GM18498 (cell line): ENCODE data around the gene SEC14L2.
"Not testable (repeated sequence)": the region's sequence is repeated elsewhere in the genome, so short reads cannot be mapped to it uniquely, and the experiment has no call there.

Experiments
- ATAC-seq: cut with Tn5 transposase; IDR thresholded peaks from one replicate; pipeline ENCODE4 v1.9.1; 2021; ENCODE audit warnings: mild to moderate bottlenecking, moderate library complexity; ENCODE audit not compliant: unreplicated experiment

Gene SEC14L2

DNA sequence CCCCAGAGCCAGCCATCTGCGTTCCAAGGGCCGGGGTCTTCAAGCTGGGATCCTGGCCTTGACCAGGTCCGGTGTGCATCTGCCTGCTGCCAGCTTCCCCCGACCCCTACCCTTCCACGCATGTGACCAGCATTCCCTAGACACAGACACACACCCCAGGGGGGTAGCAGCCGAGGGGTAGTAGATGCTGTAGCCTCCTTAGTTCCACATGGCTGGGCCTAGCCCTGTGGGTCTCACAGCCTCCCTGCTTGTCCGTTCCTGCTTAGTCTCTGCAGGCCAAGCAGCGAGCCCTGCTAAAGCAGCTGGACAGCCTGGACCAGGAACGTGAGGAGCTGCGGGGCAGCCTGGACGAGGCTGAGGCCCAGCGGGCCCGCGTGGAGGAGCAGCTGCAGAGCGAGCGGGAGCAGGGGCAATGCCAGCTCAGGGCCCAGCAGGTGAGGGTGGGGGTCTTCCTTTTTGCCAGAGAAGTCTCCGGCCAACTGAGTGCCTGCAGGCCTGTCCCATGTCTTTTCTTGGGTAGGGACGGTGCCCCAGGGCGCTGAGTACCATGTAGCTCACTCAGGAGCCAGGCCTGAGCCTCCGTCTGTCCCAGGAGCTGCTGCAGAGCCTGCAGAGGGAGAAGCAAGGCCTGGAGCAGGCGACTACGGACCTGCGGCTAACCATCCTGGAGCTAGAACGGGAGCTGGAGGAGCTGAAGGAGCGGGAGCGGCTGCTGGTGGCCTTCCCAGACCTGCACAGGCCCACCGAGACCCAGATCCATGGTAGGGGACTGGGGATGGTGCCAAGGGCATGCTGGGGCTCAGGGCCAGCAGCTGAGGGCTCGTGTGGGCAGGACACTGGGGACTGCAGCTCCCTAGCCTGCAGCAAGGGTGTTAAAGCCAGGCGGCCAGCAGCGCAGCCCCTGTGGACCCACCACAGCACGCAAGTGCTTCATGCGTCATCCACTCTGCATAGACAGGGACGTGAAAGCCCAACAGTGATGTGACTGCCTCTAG lies 23.2 kb upstream of the SEC14L2 start:
- ATAC-seq = no peak

DNA sequence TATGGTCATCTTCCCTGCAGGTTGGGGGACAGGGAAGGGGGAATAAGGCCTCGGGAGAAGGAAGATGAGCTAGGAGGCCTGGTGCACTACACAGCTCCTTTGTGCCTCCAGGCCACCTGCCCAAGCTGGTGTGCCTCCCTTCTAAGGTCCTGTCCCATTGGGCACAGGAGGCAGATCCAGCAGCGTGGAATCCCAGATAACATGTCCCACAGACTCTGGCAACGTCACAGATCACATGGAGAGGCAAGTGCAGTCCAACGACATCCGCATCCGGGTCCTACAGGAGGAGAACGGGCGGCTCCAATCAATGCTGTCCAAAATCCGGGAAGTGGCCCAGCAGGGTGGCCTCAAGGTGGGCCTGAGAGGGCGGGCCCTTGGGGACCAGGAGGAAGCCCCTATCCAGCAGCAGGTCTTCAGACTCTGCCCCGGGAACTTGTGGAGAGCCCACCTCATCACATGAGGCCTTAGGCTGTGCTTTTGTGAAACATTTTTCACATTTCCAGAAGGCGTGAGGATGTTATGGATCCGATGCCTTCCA lies 21.4 kb upstream of the SEC14L2 start:
- no peak for ATAC-seq

DNA sequence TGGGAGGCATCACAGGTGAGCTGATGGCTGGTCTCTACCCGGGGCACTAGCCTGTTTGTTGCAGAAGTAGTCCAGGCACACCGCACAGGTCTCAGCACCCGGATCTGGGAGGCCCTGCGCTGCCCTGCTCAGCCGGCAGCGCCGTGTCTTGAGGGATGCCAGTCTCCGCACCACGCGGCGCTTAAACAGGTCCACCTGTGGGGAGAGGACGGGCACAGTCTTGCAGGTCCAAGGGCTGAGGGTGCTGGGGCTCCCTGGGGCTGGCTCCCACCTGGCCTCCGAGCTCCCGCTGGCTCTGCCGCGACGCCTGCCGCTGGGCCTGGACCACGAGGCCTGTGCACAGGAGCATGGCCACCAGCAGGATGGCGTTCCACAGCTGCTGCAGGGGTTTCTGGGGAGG lies 16.8 kb upstream of the SEC14L2 start:
- no peak for ATAC-seq

DNA sequence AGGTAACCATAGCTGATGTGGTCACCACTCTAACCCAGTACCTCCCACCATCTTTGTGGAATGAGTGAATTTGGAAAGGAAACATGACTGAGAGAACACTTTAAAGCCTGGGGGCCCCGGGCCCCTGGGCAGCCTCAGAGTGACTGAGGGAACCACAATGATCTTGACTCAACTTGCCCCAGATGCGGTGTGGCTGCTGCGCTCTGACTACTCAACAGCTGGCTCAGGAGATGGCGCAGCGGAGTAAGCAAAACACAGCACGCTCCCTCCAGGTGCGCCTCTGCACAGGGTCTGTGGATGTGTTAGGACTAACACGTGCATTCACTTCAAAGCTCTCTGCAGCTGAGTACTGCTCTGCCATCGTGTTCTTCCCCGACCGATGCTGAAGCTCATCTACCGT lies 15.6 kb upstream of the SEC14L2 start:
- no peak for ATAC-seq

DNA sequence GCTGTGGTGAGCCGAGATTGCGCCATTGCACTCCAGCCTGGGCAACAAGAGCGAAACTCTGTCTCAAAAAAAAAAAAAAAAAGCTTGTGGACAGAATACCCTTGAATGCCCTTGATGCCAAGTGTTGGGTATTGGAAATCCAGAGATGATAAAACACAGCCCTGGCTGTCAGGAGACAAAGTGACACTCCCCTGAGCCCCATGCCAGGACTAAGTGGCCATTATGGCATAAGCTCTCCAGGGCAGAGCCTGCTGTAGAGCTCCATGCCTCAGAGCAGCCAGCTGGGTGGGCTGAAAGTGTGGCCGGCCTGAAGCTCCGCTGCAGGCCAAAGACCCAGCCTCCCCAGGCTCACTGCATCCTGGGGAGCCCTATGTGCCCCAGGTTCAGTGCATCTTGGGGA lies 14.5 kb upstream of the SEC14L2 start:
- ATAC-seq = no peak

DNA sequence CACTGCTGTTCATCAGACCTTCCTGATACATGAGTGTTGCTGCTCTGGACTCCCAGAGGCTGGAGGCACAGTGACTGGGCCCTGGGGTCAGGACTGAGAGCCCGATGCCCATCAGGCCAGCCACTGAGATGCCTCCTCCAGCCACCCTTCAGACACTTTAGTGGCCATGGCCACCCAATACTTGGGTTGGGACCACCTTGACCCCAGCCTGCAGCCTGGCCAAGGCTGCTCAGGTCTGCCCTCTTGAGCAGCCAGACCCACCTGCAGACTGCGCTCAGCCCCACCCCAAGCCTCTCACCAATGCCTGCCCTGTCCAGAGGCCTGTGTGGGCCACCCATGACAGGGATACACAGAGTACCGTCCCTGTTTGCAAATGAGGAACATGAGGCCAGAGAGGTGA lies 13.8 kb upstream of the SEC14L2 start:
- ATAC-seq = no peak

DNA sequence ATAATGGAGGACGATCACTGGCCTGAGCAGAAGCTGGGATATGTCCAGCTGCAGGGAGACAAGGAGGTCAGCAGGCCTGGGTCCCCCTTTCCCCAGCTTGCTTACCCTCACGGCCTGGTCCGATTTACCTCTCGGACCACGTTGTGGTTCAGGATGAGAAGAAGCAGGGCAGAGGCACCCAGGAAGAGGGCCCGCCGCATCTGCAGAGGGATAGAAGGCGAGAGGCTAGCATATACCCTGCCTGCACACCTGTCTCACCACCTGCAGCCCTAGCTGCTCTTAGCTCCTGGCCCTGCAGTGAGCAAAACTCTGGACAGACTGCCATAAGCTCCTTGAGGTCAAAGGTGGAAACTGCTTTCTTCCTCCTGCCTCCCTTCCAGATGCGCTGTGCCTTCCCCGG lies 10.9 kb upstream of the SEC14L2 start:
- ATAC-seq = no peak

DNA sequence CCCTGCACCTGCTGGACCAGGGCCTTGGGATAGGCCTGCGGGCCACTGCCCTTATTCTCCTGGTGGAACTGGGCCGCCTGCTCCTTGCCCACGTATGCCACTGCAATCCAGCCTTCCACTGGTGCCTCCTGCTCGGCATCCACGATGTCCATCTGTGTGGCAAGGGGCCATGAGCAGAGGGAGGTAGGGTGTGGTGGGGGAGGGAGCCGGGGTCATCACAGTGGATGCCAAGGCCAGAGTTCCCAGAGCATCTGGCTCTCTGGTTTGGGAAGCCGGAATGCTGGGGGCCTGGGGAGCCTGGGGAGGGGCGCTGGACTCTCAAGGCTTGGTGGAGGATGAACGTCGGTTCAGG lies 10.2 kb upstream of the SEC14L2 start:
- ATAC-seq = no peak

DNA sequence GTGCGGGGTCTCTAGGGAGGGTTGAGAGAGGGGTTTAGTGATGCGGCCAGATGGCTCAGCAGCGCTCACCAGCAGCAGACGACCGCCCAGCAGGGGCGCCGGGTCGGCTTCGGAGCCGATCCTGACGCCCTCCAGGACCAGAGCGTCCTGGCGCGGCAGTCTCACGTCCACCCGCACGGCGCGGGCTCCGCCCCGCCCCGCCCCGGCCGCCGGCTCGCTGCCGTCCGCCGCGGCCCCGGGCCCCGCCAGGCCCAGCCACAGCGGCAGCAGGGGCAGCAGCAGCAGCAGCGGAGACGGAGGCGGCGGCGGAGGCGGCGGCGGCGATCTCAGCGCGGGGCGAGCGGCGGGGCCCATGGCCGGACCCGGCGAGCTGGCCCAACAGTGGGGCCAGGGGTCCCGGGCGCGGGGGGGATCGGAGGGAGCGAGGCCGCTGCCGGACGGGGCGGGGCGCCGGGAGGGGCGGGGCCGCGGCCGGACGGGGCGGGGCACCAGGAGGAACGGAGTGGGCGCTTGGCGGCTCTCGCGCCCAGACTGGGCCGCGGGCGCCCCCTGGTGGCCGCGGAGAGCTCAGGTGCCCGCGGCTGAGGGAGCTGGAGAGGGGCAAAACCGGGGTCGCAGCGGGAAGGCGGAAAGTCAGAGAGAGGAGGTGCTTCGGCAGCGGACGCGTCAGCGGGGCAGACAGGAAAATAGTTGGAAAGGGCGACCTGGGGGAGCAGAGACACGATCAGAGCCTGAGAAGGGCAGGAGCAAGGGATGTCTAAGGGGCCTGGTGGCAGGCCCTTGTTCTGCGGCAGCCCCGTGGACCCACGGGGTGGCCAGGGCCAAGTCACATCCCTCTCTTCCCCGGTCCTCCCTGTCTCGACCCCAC lies 9.6 kb upstream of the SEC14L2 start, which contains the start of gene RNF215:
TSS of gene RNF215 (minus strand) at position 452 of the 868 bp plus-strand sequence. CDS start at position 354, 98 bp downstream.
- ATAC-seq = peak; percentile 74

DNA sequence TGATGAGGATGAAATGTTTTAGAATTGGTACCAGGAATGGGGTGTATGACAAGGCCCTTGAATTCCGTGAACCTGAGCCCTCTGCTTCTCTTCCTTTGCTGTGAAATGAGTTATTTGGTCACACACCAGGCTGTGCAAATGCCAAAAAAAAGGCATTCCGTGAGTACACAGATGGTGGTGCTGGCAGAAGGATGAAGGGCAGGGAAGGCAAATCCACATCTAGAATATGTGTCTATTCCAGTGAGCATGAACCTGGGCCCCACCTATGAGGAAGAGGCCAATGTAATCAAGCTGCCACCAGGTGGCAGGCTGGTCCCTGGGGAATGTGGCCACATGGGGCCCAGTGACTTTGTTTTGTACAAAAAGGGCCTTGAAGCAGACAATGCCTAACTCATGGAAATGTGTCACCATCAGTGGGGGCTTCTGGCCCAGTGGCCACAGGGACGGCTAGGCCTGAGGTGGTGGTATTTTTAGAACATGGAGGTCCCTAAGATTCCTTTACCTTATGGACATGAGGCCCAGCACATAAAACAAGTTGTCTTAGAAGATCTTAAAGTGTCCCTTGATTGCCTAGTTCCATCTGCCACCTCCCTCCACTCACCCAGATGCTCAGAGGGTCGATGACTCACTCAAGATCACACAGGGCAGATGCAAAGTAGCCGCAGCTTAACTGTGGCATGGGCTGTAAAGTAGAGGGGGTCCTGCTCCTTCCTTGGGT lies 5.7 kb upstream of the SEC14L2 start:
- ATAC-seq = no peak

DNA sequence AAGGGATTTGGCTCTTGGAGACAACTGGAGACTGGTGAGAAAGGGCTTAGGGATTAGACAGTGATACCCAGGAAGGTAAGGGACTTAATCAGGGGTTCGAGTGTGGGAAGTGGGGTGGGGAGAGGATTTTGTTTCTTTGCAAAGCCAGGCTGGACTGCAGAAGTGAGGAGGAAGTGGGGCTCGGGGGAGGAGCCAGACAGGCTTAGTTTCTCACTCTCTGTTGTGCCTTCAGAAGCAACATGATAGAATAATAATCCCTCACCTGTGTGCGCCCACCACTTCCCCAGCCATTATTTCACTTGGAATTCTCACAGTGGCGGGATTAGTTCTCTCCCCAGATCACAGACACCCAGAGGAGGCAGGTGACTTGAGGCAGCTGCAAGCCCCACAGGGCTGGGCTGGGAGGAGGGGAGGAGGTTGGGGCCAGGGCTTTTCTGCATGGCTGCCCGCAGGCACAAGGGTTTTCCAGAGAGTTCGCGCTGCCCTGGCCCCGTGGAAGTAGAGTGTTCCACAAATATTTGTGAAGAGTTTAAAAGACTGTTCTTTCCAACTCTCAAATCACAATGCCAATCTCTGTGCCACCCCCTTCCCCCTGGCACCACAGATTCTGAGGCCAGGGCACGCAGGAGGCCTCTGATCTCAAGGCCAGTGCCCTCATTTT lies 4.0 kb upstream of the SEC14L2 start:
- no peak for ATAC-seq

DNA sequence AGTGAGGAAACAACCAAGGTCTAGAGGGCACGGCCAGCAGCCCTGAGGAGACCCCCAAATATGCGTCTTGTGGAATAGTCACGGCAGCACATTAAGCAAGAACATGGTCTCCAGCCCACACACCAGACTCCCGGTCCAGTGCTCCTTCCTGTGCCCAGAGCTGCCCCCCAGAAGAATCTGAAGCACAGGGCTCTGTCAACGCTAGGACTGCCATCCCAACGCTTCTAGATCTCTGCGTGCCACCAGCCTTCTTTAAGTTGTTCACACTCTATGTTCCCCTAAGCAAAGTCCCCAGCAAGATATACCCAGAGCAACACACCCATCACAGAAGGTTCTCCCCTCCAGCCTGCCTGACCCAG lies 3.5 kb upstream of the SEC14L2 start:
- ATAC-seq = no peak

DNA sequence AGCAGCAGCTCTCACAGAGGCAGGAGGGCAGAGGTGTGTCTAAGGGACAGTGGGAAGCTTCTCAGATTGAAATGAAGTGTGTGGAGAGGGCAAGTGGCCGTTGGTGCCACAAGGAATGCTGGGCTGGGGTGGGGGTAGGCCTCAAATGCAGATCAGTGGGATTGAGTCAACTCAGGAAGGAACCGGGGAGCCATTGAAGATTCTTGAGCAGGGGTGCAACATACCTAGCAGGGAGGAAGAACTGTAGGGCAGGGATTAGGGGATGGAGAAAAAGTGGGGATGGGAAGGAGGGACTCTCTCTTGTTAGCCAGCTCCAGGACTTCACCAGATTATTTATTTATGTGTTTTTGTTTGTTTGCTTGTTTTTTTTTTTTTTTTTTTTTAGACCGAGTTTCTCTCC lies 2.9 kb upstream of the SEC14L2 start:
- ATAC-seq = no peak

DNA sequence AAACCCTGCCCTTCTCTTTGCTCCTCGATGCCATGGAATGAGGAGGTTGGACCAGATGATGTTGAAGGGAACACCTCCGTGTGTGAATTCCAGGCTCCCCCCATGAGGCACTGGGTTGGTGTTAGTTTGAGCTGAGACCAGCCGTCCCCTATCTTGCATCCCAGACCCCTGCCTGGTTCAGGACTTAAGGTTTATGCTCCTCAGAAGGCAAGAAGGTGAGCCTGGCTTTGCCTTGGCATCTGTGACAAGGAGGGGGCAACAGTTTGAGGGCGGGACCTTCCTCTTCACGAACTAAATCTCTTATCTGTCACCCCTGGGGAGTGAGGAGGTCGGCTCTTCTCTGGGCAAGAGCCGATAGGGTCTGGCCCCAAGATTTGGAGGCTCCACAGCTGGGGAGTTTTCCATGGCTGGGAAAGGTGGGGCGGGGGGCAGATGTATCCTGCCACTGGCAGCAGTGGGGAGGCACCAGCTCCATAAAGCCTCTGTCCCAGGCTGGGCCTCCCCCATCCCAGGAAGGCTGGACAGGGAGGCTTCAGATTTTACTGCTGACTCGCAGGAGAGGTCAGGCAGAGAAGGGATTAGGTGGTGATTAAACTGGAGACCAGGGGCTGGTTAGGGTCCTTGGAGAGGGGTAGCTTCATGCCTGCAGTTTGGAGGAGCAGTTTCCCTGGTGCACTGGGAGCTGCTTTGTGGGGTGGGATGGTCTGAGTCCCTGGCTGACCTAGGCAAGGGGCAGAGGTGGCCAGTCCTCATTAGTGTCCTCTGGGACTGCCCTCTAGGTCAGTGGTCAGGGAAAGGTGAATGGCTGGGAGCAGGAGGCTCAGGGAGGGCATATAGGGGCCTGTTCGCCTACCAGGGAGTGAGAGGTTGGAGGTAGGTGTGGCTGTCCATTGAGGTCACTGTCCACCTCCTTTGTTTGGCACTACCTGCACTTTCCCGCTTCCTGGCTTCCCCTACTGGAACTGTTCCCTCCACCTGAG lies 1.1 kb downstream of the SEC14L2 start:
- no peak for ATAC-seq

DNA sequence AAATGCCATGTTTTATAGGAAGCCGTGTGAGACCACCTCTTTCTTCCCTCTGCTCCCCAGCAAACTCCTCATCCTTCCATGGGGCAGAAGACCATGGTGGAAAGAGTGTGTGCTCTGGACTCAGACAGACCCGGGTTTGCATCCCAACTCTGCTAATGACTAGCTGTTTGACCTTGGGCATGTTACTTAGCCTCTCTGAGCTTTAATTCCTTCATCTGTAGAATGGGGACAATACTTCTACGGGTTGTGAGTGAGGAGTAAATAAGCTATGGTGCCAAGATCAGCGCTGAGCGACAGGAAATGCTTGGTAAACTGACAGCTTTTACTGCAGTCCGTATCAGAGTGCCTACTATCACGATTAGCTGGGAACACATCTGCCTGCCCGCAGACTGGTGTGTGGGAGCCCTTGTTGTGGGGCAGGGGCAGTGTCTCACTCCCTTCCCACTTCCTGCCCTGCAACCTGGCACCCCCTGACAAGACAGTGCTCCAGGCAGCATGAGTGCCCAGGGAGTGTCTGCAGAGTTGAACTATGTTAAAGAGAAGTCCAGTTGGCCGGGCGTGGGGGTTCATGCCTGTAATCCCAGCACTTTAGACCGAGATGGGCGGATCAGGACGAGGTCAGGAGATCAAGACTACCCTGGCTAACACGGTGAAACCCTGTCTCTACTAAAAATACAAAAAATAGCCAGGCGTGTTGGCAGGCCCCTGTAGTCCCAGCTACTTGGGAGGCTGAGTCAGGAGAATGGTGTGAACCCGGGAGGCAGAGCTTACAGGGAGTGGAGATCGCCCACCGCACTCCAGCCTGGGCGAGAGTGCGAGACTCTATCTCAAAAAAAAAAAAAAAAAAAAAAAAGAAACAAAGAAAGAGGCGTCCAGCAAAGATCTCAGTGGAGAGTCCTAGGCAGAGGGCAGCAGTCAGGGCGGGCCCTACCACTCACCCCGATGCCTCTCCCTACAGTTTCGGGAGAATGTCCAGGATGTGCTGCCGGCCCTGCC lies 2.2 kb downstream of the SEC14L2 start:
- no peak for ATAC-seq

DNA sequence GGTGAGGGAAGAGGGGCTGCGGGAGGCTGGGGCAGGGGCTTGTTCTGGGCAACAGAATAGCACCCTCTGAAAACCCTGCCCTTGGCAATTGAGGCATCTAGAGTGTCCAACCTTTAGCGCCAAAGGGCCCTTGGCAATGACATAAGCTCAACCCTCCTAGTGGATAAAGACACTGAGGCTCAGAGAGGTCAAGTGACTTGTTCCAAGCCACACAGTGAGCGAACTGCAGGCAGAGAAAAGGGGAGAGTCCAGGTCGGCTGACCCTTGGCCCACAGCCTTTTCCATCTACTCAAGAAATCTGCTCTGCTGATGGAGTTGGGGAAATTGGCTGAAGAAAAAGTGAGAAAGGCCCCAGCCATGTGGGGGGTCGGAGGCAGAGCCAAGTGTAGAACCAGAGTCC lies 2.9 kb downstream of the SEC14L2 start:
- no peak for ATAC-seq

DNA sequence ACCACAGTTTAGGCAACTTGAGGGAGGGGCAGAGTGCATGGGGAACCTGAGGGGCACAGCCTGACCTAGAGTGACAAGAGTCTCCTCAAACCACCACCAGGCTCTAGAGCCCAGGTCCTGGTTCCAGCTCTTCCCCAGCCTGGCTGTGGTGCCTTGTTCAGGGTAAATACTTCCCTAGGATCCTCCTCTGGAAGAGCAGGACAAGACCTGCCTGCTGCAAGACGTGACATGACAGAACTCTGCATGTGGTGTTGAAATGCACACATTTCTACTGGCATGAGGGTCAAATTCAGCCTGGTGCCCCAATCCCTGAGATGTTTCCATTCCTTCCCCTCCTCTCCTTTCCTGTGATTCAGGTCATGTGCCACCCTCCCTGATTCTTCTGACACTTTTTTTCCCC lies 3.3 kb downstream of the SEC14L2 start:
- no peak for ATAC-seq

DNA sequence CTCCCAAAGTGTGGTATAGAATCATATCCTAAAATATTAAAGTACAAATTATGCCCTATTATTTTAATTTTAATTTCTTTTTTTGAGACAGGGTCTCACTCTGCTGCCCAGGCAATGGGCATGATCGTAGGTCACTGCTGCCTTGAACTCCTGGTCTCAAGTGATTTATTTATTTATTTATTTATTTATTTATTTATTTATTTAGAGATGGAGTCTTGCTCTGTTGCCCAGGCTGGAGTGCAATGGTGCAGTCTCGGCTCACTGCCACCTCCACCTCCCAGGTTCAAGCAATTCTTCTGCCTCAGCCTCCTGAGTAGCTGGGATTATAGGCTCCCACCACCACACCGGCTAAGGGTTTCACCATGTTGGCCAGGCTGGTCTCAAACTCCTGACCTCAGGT lies 4.2 kb downstream of the SEC14L2 start:
- ATAC-seq = not testable (repeated sequence)
